Ramos (cell line): ENCODE results near the gene CPSF7.
"Not testable (repeated sequence)": the region's sequence is repeated elsewhere in the genome, so short reads cannot be mapped to it uniquely, and the experiment has no call there.

Experiments
- in situ Hi-C: fragments of 300-500 bp; cut with MboI; formaldehyde crosslinking; loops from one replicate; pipeline ENCODE4 v1.14.3; 2022; ENCODE audit warnings: low sequenced_read_pairs; ENCODE audit not compliant: unreplicated experiment

The CPSF7 gene

GRCh38 chr11:61429691-61430582 is at the start of gene CPSF7, which contains the start of gene SDHAF2:
Gene CPSF7, minus strand, starts transcription at chr11:61429975. Its CDS starts 740 bp downstream, at chr11:61429235.
Gene SDHAF2, plus strand, starts transcription at chr11:61430124. Its CDS starts 23 bp downstream, at chr11:61430147.
- in situ Hi-C loops: no loop called here

- in situ Hi-C loops: no loop called here
Measured at GRCh38 chr11:61477727-61478148, 48.0 kb upstream of the CPSF7 start.

- in situ Hi-C loops: no loop called here
Measured at GRCh38 chr11:61477126-61477525, 47.4 kb upstream of the CPSF7 start.

- in situ Hi-C loops: no loop called here
Measured at GRCh38 chr11:61476371-61476770, 46.6 kb upstream of the CPSF7 start.

GRCh38 chr11:61475433-61475832 is 45.7 kb upstream of the CPSF7 start:
- in situ Hi-C loops: no loop called here

GRCh38 chr11:61474013-61474643 is 44.4 kb upstream of the CPSF7 start:
- in situ Hi-C loops: no loop called here

- in situ Hi-C loops: no loop called here
Measured at GRCh38 chr11:61473370-61474012, 43.7 kb upstream of the CPSF7 start.

GRCh38 chr11:61472868-61473267 is 43.1 kb upstream of the CPSF7 start:
- in situ Hi-C loops: no loop called here

- in situ Hi-C loops: no loop called here
Measured at GRCh38 chr11:61472282-61472681, 42.5 kb upstream of the CPSF7 start.

GRCh38 chr11:61468002-61468401 is 38.2 kb upstream of the CPSF7 start:
- in situ Hi-C loops: no loop called here

GRCh38 chr11:61467602-61468001 is 37.8 kb upstream of the CPSF7 start:
- in situ Hi-C loops: not testable (repeated sequence)

- in situ Hi-C loops: no loop called here
Measured at GRCh38 chr11:61460986-61461385, 31.2 kb upstream of the CPSF7 start.

GRCh38 chr11:61460474-61460881 is 30.7 kb upstream of the CPSF7 start:
- in situ Hi-C loops: no loop called here

GRCh38 chr11:61454520-61454919 is 24.7 kb upstream of the CPSF7 start:
- in situ Hi-C loops: no loop called here

GRCh38 chr11:61453695-61454094 is 23.9 kb upstream of the CPSF7 start:
- in situ Hi-C loops: no loop called here

- in situ Hi-C loops: no loop called here
Measured at GRCh38 chr11:61452825-61453224, 23.1 kb upstream of the CPSF7 start.

GRCh38 chr11:61448552-61448927 is 18.8 kb upstream of the CPSF7 start:
- in situ Hi-C loops: no loop called here

GRCh38 chr11:61447601-61448551 is 18.1 kb upstream of the CPSF7 start:
- in situ Hi-C loops: no loop called here

- in situ Hi-C loops: no loop called here
Measured at GRCh38 chr11:61446211-61446651, 16.5 kb upstream of the CPSF7 start.

GRCh38 chr11:61445516-61445915 is 15.7 kb upstream of the CPSF7 start:
- in situ Hi-C loops: no loop called here
